Neural crest cell (in vitro differentiated cells): ENCODE measurements around the gene ST7. TPM values are rescaled to one million over a fixed set of nuclear protein-coding genes. Genes with fewer than 3 reads are reported as not detected.

Experiments used
- DNase-seq: peaks from one replicate; pipeline ENCODE4 v3.0.0; 2021; ENCODE audit warnings: low read depth, mixed read lengths, low spot score
- H3K27ac Mint-ChIP-seq: one replicate; pipeline ENCODE4 v1.8.0; 2021; ENCODE audit warnings: mild to moderate bottlenecking, mixed read lengths; ENCODE audit not compliant: unreplicated experiment
- H3K27me3 Mint-ChIP-seq: 2 replicates; pipeline ENCODE4 v1.8.0; 2021; ENCODE audit warnings: low read depth, mild to moderate bottlenecking, mixed read lengths
- H3K36me3 Mint-ChIP-seq: 2 replicates; pipeline ENCODE4 v1.8.0; 2021; ENCODE audit warnings: low read depth, mild to moderate bottlenecking, mixed read lengths
- H3K4me1 Mint-ChIP-seq: 2 replicates; pipeline ENCODE4 v1.8.0; 2021; ENCODE audit warnings: mixed read lengths
- H3K4me3 Mint-ChIP-seq: one replicate; pipeline ENCODE4 v1.8.0; 2021; ENCODE audit warnings: mild to moderate bottlenecking, mixed read lengths
- H3K9me3 Mint-ChIP-seq: 2 replicates; pipeline ENCODE4 v1.8.0; 2021; ENCODE audit warnings: mixed read lengths
- total RNA-seq: library from RNA; stranded (reverse); gene quantifications from 2 replicates; pipeline ENCODE4 v1.2.1, GENCODE V29; 2021
- TF ChIP-seq, protein P1 (sequence below): fragments of 200-600 bp; sonication (generic); conservative IDR thresholded peaks from 2 replicates; pipeline ENCODE4 v1.5.0; 2021; ENCODE audit warnings: antibody characterized with exemption, mild to moderate bottlenecking

ST7 gene
- total RNA-seq, 1 donor from 2014 or later: 22.4 TPM

DNA sequence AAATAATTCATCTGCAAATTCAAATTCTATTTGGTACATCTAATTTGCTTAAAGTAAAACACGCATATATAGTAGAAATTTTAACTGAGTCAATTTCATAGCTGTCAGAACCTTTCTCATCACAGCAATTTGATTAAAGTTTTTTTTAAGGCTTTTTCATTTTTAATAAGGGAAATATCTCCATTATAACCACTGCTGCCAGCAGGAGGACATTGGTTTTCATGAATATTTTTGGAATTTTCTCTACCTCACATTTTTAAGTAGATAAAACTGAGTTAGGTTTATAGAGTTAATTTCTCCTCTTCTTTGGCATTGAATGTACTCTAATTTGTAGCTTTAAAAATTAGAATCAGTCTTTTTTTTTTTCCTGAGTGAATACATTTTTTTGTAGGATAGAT lies 82.2 kb downstream of the ST7 start:
- peaks cover 9% of the 10 kb centered on the region for H3K4me1 Mint-ChIP-seq
- H3K9me3 Mint-ChIP-seq: peaks cover 3% of the 10 kb centered on the region
- no peak overlapping the region for H3K4me3 Mint-ChIP-seq
- TF ChIP-seq, protein P1, sequence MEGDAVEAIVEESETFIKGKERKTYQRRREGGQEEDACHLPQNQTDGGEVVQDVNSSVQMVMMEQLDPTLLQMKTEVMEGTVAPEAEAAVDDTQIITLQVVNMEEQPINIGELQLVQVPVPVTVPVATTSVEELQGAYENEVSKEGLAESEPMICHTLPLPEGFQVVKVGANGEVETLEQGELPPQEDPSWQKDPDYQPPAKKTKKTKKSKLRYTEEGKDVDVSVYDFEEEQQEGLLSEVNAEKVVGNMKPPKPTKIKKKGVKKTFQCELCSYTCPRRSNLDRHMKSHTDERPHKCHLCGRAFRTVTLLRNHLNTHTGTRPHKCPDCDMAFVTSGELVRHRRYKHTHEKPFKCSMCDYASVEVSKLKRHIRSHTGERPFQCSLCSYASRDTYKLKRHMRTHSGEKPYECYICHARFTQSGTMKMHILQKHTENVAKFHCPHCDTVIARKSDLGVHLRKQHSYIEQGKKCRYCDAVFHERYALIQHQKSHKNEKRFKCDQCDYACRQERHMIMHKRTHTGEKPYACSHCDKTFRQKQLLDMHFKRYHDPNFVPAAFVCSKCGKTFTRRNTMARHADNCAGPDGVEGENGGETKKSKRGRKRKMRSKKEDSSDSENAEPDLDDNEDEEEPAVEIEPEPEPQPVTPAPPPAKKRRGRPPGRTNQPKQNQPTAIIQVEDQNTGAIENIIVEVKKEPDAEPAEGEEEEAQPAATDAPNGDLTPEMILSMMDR: peak; percentile 45
- H3K36me3 Mint-ChIP-seq: peaks cover 7% of the 10 kb centered on the region
- no peaks in the 10 kb centered on the region for H3K27me3 Mint-ChIP-seq
- no peak for DNase-seq
- no peak overlapping the region for H3K27ac Mint-ChIP-seq

DNA sequence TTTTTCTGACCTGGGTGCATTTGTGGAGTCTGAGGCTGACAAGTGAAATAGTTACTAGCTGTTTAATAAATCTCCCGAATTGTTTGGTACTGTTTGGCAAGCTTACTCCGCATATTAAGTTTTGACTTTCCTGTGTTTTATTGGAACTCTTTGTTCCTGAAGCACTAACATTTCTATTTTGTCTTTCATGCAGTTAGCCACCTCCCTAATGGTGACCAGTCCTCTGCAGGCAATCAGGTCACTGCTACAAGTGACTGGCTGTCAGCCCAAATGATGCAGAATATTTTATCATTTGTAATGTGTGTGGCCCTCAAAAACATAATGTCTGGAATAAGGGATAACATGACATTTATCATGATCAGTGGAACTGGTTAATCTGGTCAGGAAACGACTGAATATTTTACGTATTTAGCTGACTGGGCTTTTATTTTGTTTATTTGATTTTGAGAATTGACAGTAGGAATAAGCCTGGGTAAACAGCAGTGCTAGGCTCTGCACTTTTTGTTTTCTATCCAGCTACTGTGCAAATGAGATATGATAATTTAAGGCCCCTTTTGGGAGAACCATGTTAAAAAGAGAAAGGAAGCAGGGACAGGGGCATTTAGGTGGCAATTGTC lies 82.9 kb downstream of the ST7 start:
- no peak overlapping the region for H3K4me3 Mint-ChIP-seq
- H3K27me3 Mint-ChIP-seq: no peaks in the 10 kb centered on the region
- no peaks in the 10 kb centered on the region for H3K36me3 Mint-ChIP-seq
- H3K27ac Mint-ChIP-seq: no peak overlapping the region
- peaks cover 9% of the 10 kb centered on the region for H3K4me1 Mint-ChIP-seq
- TF ChIP-seq, protein P1: no peak
- no peak for DNase-seq
- H3K9me3 Mint-ChIP-seq: no peaks in the 10 kb centered on the region

DNA sequence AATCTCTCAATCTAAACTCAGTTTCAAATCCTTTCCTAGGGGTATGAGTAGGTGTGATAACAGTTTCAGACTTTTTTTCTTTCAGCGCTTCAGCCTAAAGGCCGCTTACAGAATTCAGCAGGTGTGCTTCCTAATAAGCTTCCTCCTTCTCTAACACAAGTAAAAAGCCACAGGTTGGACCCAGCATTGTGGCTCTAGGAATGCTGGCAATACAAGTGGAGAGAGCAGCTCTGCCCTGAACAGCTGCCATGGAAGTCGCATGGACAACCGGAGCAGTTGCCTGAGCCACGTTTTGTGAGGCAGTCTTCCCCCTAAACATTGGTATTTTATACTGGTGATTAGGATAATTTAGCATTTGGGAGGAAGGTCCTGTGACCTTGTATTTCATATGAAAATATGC lies 83.5 kb downstream of the ST7 start:
- Mint-ChIP-seq H3K9me3 (no peaks in the 10 kb centered on the region), H3K4me3 (no peak overlapping the region), H3K27ac (no peak overlapping the region), H3K4me1 (peaks cover 9% of the 10 kb centered on the region), H3K27me3 (no peaks in the 10 kb centered on the region), H3K36me3 (no peaks in the 10 kb centered on the region)
- DNase-seq: no peak
- TF ChIP-seq, protein P1: no peak

DNA sequence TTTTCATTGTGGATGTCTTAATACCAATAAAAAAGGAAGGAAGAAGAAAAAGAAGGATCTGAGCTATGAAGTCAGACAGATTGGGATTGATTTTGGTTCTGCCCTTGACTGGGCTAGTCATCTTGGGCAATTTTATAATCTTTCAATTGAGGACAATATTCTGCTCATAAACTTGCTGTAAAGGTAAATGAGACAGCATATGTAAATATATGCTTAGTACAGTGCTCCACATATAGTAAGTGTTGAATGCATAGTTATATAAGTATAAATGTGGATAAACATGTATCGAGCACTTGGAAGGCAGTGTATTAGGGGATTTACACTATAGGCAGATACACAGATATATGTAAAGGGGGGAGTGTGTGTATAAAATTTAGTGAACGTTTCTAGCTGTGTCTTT lies 85.1 kb downstream of the ST7 start:
- Mint-ChIP-seq H3K36me3 (no peaks in the 10 kb centered on the region), H3K9me3 (no peaks in the 10 kb centered on the region), H3K27ac (no peak overlapping the region), H3K4me3 (no peak overlapping the region), H3K27me3 (no peaks in the 10 kb centered on the region), H3K4me1 (peaks cover 9% of the 10 kb centered on the region)
- DNase-seq: no peak
- TF ChIP-seq, protein P1: no peak

DNA sequence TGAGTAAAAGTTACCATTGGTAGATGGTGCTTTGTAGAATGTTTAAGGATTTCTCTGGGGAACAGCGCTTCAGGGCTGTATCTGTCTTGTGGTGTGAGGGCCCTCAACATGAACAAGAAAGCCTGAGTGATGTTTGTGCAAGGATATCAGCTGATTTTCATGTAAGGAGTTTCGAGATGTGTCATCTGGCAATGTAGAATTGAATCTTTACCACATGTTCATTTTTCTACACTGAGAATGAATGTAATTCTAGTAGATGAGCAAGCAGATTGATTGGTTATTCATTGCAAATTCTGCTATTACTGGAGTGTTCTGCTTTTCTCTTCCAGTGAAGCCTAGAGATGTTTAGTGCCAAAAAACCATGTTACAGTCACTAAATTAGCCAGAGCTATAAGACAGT lies 87.7 kb downstream of the ST7 start:
- H3K27me3 Mint-ChIP-seq: no peaks in the 10 kb centered on the region
- no peak overlapping the region for H3K27ac Mint-ChIP-seq
- peaks cover 4% of the 10 kb centered on the region for H3K9me3 Mint-ChIP-seq
- H3K4me1 Mint-ChIP-seq: peaks cover 2% of the 10 kb centered on the region
- no peak for DNase-seq
- H3K4me3 Mint-ChIP-seq: no peak overlapping the region
- H3K36me3 Mint-ChIP-seq: peaks cover 4% of the 10 kb centered on the region
- TF ChIP-seq, protein P1: no peak
